Stimulated activated CD8-positive, alpha-beta memory T cell treated with anti-CD3 and anti-CD28 coated beads, Interleukin-2, amount 100 ng/mL, for 1 hour (primary cell): ENCODE measurements around the gene CLTCL1.
A peak's percentile ranks its signal among the peaks of the same experiment; 100 is the strongest.

Experiments used
- DNase-seq, 2 donors: peaks; one replicate each; pipeline ENCODE4 v3.0.0-alpha.2; 2020; ENCODE audit warnings: low read depth in 2 of 2

The CLTCL1 gene

DNA sequence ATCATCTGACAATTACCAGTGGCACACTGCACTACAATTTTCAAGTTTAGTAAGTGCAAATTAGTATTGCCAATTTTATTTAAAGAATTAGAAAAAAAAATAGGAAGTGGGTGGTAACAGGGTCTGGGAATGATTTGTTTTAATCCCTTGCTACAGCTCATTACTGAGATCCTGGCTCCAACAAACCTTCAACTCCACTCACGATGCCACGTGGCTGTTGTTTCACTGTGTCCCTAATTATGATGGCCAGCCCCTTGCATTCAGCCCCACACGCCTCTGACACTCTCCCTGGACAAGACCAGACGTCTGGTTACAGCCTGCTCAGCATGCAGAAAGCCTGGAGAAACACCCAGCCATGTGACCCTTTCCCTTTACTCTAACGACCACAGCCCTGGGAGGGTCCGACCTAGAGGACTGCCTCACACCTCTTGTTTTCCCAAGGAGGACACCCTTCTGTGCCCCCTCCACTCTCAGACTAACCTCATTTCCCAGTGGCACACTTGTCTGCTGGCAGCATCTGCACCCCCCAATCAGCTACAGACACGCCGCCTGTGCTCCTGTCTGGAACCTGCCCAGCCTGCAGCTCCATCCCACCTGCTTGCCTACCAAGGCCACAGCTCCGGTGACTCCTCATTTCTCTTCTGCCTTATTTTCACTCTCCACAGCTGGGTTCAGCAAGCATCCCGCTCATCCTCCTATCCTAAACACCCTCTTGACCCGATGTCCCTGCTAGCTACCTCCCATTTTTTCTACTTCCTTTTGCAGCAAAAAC is 94.5 kb downstream of the CLTCL1 start:
- no peak for DNase-seq

DNA sequence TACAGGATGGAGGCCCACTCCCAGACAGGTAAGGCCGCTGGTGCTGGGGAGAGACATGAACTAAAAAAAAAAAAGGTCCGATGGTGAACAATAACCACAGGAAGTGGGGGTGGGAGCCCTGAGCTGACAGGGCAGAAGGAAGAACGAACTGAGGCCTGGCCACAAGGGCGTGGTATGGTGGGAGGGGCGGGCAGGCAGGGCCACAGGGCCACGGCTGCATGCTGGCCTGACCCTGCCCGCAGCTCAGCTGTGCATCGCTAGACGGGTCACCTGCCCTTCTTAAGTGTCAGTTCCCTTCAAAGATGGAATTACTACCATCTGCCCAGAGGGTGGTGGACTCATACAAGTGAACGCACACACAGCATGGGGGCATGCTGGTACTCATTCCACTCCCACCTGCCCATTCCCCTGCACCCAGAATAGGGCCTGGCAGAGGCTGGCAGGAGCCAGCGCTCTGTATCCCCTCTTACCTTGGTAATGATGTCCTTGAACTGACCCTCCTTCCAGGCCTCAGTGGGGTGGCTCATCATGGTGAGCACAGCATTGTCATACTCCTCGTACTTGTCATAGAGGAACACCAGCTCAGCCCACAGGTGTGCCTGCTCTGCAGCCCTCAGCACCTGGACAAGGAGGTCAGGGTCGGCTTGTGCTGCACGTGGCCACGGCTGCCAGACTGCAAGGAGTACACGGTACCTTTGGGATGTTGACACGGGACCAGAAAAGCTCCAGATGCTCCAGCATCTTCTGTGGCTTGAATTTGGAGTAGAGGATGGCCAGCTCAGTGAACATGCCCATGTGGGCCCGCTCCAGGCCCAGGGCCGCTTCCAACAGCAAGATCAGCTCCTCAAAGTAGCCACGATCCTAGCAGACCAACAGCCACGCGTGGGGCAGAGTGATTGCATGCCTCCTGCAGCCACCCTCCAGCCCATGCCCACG is 95.5 kb downstream of the CLTCL1 start:
- DNase-seq: no peak

GRCh38 chr22:19194766-19195536 is 96.6 kb downstream of the CLTCL1 start:
- DNase-seq: no peak

DNA sequence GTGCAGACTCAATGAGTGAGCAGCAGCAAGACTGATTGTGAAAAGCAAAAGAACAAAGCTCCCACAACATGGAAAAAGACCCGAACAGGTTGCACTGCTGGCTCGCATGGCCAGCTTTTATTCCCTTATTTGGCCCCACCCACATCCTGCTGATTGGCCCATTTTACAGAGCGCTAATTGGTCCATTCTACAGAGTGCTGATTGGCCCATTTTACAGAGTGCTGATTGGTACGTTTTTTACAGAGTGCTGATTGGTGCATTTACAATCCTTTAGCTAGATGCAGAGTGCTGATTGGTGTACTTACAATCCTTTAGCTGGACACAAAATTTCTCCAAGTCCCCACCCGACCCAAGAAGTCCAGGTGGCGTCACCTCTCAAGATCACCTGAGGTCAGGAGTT is 97.6 kb downstream of the CLTCL1 start:
- no peak for DNase-seq

DNA sequence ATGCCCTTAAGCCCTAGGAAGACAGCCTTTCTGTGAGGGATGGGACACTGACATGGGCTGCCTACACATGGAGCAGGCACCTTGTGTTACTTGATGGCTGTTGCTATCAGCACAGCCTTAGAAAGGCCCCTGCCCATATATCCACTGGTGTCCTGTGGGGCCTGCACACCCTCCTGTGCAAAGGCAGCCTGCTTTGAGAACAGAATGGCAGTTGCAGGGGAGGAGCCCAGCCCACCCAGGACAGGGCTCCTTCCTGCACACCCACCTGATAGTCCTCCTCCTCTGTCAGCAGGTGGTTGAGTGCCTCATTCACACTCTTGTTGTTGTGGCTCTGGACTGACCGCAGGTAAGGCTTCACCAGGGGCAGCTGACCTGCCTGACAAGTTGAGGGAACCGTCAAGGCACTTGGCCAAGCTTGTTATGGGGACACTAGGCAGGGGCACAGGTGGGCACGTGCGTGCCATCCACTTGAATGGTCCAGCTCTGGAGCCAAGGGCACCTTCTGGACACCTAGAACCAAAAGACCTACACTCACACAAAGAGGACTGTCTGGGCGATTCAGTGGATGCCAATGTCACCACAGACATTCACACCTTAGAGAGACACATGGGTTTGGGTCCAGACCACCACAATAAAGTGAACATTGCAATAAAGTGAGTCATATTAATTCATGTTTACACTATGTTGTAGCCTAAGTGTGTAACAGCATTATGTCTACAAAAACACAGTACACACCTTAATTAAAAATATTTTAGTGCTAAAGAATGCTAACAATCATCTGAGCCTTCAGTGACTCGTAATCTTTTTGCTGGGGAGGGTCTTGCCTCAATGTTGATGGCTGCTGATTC is 103.6 kb downstream of the CLTCL1 start:
- DNase-seq: no peak

GRCh38 chr22:19184276-19184997 is 107.1 kb downstream of the CLTCL1 start:
- no peak for DNase-seq

- no peak for DNase-seq
These were observed 108.3 kb downstream of the CLTCL1 start for GRCh38 chr22:19183216-19183615.

- no peak for DNase-seq
These were observed 108.9 kb downstream of the CLTCL1 start for GRCh38 chr22:19182472-19183157.

DNA sequence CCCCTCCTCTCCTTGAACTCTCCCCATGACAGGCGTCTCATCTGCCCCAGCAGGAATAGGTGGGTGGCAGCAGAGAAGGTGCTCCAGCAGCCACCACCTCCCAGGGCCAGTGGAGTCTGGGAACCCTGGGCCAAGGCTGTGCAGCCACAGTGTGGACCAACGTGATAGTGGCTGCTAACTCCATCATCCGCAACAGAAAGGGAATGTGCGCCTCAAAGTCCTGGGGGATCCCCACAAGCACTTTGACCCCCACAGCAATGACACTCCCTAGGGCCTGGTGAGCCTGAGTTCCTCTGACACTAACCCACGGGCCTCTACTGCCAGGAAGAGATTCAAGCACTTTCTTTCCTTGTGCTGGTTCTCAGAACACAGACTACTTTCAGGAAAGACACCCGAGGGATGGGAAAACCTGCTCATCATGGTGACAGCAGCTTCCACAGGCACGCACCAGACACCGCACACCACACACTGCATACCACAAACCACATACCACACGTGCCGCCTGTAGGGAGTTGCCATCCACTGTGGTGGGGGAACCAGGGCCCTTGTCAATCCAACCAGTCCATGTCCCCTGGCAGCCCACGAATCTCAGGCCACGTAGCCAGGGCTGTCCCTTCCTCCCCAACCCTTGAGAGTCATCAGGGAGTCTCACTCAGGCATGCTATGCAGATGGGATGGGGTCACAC is 109.6 kb downstream of the CLTCL1 start:
- no peak for DNase-seq

DNA sequence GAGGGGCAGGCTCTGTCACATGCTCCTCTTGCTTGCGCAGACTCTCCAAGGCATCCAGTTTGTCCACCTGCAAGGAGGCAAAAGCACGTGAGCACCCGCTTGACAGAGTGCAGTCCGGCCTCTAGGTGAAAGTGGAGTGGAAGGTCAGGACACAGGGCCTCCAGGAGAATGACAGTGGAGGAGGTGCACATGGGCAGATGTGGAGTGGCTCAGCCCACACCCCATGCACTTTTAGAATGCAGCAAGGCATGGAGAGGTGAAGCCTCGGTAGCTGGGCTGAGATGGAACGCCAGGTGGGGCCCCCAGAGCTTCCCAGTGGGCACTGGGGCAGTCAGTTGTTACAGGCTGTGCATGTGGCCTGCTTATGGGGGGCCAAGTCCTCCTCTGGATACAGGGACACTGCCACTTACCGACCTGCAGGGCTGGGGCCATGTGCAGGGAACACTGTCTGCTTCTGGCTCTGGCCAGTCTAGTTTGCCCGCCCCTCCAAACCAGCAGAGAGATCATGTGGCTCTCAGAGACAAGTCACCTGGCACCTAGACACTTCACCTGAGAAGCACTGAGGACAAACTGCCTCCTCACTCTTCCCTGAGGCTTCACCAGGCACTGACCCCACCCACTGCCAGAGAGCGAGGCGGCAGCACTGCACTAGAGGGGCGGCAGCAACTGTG is 110.6 kb downstream of the CLTCL1 start:
- DNase-seq: no peak

- no peak for DNase-seq
These were observed 111.3 kb downstream of the CLTCL1 start for GRCh38 chr22:19180234-19180633.

- DNase-seq: no peak
These were observed 111.9 kb downstream of the CLTCL1 start for GRCh38 chr22:19179497-19180048.

DNA sequence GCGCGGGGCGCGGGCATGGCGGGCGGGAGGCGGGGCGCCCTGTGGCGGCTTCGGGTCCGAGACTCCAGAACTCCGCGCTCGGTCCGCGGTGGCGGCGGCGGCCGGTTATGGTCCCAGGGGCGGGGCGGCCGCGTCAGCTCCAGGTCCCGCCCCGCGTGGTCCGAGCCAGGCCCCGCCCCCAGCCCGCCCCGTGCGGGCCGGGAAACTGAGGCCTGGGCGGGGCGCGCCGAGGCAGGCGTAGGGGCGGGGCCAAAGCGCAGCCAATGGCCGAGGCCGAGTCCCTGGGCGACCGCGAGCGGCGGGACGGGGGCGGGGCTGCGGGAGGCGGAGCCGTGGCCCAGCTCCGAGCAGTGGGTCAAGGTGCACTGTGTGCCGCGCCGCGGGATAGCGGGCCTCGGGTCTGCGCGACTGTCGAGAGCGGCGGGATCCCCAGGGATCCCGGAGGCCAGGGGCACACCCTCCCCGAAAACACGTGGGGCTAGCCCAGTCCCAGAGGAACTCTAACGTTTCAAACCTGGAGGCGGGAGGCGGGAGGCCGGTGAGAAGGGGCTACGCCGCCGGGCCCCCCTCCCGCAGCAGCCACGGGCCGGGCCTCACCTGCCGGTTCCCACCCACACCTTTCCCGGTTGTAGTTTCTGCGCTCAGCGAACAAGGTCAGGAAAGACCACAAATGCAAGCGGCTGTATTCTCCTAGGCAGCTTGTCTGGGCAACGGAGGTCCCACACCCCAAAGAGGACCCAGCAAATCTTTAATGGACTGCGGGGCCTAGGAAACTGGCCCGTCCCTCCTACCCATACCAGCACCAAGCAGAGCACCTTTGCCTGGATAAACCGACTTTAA is 112.6 kb downstream of the CLTCL1 start, which contains the start of gene SLC25A1:
Gene SLC25A1 (minus strand): TSS at position 80 of the 840 bp plus-strand sequence. CDS start 63 bp downstream, at position 17.
- peak; percentile 55 to 60 for DNase-seq

- DNase-seq: peak in 1 of 2 donors; percentile 30
These were observed 113.4 kb downstream of the CLTCL1 start for GRCh38 chr22:19178065-19178656.

GRCh38 chr22:19177164-19178064 is 114.1 kb downstream of the CLTCL1 start:
- no peak for DNase-seq

DNA sequence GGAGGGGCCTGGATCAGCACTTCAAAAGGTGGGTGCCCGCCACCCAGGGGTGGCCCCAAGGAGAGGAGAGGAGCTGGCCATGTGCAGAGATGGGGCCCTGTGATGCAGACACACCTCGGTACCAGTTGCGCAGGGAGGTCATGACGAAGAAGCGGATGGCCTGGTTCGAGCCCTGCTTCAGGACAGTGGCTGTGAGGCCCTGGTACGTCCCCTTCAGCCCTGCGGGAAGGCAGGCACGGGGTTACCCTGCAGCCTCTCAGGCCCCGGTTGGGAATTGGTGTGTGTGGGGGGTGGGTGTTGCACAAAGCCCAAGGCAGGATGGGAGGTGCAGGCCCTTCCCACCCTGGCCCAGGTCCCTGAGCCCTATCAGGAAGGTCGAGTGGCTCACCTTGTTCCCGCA is 114.8 kb downstream of the CLTCL1 start:
- DNase-seq: no peak
